Activated CD4-positive, alpha-beta T cell treated with anti-CD3 and anti-CD28 coated beads for 36 hours (primary cell): ENCODE measurements around the gene CFHR2. TPM values are rescaled to one million over a fixed set of nuclear protein-coding genes. Genes with fewer than 3 reads are reported as not detected.

Experiments used
- ATAC-seq: fragments of 200-7000 bp; cut with Tn5 transposase; one replicate; pipeline ENCODE4 v1.10.0; 2021; ENCODE audit warnings: mild to moderate bottlenecking, moderate library complexity
- CTCF ChIA-PET: fragments of 350-600 bp; sonication (Branson Sonifier 250); formaldehyde crosslinking; loops from one replicate; lab custom pipeline; 2021; ENCODE audit warnings: antibody characterized with exemption; lab: Charles Lee
- POLR2A ChIA-PET: fragments of 350-600 bp; sonication (Branson Sonifier 250); formaldehyde crosslinking; loops from one replicate; lab custom pipeline; 2021; ENCODE audit warnings: antibody characterized with exemption, inconsistent platforms; lab: Charles Lee
- DNase-seq: peaks from one replicate; pipeline ENCODE4 v3.0.0-alpha.2; 2020
- H3K27ac Mint-ChIP-seq: one replicate; pipeline ENCODE4 v1.8.0; 2021; ENCODE audit warnings: mixed read lengths
- H3K27me3 Mint-ChIP-seq: one replicate; pipeline ENCODE4 v1.8.0; 2021; ENCODE audit warnings: mixed read lengths
- H3K36me3 Mint-ChIP-seq: one replicate; pipeline ENCODE4 v1.8.0; 2021; ENCODE audit warnings: low read depth, mixed read lengths
- H3K4me1 Mint-ChIP-seq: one replicate; pipeline ENCODE4 v1.8.0; 2021; ENCODE audit warnings: mixed read lengths
- H3K4me3 Mint-ChIP-seq: one replicate; pipeline ENCODE4 v1.8.0; 2021; ENCODE audit warnings: mild to moderate bottlenecking, moderate library complexity, mixed read lengths
- H3K9me3 Mint-ChIP-seq: one replicate; pipeline ENCODE4 v1.8.0; 2021; ENCODE audit warnings: low read depth, mixed read lengths
- intact Hi-C, 2 experiments: fragments of 100-400 bp; cut with DNase I in 1 of 2; cut with micrococcal nuclease in 1 of 2; formaldehyde crosslinking; loops; one replicate each; pipeline versions ENCODE4 v1.14.2 to v1.15.1; 2022 to 2024; cut with DNase I, micrococcal nuclease
- total RNA-seq, 2 experiments: library from RNA; stranded (reverse); gene quantifications; one replicate each; pipeline ENCODE4 v1.2.3, GENCODE V29; 2021

Gene CFHR2
- total RNA-seq, 2 experiments from 2014 or later: not detected

- H3K27ac Mint-ChIP-seq: no peak overlapping the region
- ChIA-PET CTCF (interaction anchor here (1.0 kb wide), 1 partner anchor 37 kb away, joined by 3 read pairs; no protein-coding TSS in a partner anchor), POLR2A (no interaction called here)
- intact Hi-C loops: no loop called here
- H3K9me3 Mint-ChIP-seq: peaks cover 9% of the 10 kb centered on the region
- ATAC-seq (no peak), DNase-seq (no peak)
- no peak overlapping the region for H3K4me3 Mint-ChIP-seq
- no peaks in the 10 kb centered on the region for H3K4me1 Mint-ChIP-seq
- no peaks in the 10 kb centered on the region for H3K27me3 Mint-ChIP-seq
- H3K36me3 Mint-ChIP-seq: no peaks in the 10 kb centered on the region
Observed at GRCh38 chr1:197008861-197009260, 65.3 kb downstream of the CFHR2 start.

Other genes with a start within 250 kb of the CFHR2 start
- gene CFHR3, start 168.9 kb upstream of the CFHR2 start, total RNA-seq: not detected
- gene CFHR1, start 124.0 kb upstream of the CFHR2 start, total RNA-seq: not detected
- gene CFHR4, start 55.7 kb upstream of the CFHR2 start, total RNA-seq: not detected
- not detected for gene CFHR5, start 33.8 kb downstream of the CFHR2 start, total RNA-seq
- not detected for gene F13B, start 123.5 kb downstream of the CFHR2 start, total RNA-seq
- 10 to 100 TPM; 47.8 to 49.5 TPM for gene ASPM, start 202.9 kb downstream of the CFHR2 start, total RNA-seq